ENCODE measurements around the gene CMTR1.

GRCh38 chr6:37511910-37512399, 78.9 kb downstream of the CMTR1 start:
- TF ChIP-seq CTCF (IDR thresholded peaks at IDR 0.05) = no peak
- no peak for TF ChIP-seq ZFX (IDR thresholded peaks at IDR 0.05; ENCODE audit: borderline replicate concordance)

Data from 22Rv1 (cell line).